GM21576 (cell line): ENCODE measurements around the gene CLASP1.
"Not testable (repeated sequence)": the region's sequence is repeated elsewhere in the genome, so short reads cannot be mapped to it uniquely, and the experiment has no call there.

ENCODE experiments used
- ATAC-seq: cut with Tn5 transposase; IDR thresholded peaks from one replicate; pipeline ENCODE4 v1.9.1; 2021; ENCODE audit warnings: mild to moderate bottlenecking, moderate library complexity; ENCODE audit not compliant: unreplicated experiment

The CLASP1 gene

DNA sequence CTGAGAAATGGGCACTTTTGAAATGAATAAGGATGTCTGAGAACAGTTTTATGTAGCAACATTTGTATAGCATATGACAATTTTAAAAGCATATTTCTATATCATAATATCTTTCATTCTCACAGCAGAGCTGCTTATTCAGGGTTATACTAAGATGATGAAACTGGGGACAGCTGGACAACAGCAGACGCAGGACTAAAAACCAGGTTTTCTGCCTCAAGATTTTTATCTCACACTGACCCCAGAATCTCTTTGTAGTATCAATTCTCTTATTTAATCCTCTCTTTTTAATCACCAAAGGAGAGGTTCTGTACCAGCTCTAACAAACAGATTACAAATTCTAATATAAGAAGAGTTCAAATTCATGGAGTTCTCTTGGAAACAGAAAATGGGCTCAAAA, 290.1 kb downstream of the CLASP1 start:
- ATAC-seq = no peak

DNA sequence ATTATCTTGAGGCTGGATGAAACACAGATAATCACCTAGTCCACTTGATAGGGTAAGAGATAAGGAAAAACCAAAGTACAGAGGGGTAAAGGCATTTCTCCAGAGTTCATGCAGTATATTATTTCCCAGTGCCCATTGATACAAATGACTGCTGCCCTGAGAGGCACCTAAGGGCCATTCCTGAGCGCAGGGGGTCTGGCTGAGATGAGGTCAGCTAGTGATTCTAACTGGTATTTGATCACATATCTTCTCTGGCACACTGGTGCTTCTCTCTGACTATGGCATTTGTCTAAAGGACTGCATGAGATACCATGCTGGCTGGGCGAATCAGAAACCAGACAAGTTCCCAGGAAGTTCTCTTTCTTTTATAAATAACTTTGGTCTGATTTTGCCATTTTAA, 291.0 kb downstream of the CLASP1 start:
- ATAC-seq = no peak

DNA sequence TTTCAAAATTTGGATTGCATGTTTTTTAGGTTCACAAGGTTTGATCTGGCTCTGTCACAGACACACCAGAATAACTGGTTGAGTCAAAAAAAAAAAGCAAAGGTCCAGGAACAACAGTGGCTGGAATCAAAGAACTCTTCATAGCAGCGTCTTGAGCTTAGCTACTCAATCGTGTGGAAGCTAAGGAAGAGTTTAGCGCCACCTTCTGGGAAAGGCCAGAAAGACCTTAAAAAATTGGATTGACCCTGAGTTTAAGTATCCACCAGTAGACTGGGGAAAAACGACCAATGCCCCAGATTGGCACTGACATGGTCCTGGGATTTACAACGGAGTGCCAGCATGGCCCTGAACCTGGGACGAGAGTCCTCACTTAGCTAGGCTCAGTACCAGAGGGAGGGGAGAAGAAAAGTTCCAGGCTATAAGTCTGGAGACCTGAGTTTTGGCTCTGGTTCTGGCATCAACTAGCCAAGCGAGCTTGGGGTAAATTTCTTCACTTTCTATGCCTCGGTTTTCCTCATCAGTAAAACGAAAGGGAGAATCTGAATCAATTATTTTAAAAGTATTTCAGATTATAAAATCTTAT, 293.1 kb downstream of the CLASP1 start:
- ATAC-seq = no peak

DNA sequence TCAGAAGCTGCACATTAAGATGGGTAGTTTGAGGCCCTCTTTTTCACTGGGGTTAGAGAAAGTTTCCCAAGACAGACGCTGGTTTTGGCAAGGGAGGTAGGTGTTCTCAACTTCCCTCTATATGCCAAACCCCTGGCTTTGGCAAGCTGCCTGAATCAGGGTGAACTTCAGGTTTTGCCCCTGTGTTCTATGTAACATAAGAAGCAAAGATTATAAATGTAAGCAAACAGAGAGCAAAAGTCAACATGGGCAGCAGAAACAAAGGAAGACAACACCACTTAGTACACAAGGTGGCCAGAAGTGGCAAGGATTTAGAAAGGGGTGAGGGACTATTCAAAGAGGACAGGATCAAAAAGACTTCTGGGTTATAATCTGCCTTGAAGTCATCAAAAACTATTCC, 293.8 kb downstream of the CLASP1 start:
- ATAC-seq = no peak

DNA sequence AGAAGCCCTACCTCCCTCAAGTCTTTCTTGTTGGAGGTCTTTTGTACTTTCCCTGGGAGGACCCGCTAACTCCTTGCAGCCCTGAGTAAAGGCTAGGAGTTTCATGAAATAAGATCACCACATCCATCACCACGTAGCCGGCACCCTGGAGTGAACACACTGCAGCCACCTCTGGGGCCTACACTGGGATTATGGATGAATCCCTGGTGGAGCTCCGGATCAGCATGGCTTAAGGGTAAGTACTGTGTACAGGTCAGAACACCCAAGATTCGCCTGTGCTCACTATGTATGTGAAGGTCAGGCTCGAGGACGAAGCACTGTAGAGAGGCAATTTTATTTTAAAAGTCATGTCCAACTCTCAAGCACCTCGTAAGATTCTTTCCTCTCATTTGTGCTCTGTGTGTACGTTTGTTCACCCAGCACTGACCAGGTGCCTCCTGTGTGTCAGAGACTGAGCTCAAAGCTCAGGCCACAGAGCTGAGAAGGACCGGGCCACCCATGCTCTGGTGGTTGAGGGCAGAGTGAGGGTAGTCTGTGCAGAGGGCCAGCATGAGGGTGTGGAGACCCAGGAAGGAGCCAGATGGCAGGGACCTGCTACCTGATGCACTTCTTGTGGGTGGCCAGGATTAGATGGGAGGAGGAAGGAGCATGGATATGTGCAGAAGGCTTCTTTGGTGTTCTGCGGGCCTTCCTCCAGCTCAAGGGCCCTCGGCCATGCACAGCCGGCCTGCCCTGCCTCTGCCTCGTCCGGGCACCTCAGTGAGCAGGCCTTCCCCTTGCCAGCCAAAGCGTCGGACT, 297.5 kb downstream of the CLASP1 start:
- no peak for ATAC-seq

DNA sequence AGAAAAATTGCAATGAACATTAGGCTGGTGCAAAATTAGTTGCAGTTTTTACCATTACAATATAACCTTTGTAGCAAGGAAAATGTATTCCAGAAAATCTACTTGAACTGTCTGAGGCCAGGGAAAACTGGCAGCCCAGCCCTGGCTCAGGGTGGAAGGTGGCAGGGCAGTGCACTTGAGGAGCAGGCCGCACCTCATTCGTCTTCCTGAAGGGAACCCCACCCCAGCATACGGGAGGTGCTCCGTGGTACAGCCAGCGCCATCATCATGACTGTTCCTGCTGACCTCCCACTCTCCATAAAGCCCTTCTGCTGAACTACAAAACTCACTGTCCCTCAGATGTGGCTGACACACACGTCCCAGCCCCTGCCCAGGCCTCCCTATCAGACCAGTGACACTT, 298.4 kb downstream of the CLASP1 start:
- ATAC-seq = no peak

DNA sequence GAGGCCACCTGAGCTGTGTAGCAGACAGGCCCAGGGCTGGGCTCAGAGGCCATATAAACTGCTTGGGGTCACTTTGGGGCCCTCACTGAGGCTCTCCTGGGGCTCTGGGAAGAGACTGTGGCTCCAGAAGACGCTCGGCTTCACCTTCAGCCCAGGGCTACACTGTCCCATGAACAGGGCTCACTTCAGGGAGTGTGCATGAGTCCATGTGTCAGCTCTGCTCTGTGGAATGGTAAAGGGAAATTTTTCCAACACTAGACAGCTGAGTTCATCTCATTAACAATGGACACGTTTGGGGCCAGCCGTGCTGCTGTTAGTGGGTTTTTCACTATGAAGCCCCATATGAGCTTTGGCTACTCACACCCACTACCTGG, 298.9 kb downstream of the CLASP1 start:
- no peak for ATAC-seq

DNA sequence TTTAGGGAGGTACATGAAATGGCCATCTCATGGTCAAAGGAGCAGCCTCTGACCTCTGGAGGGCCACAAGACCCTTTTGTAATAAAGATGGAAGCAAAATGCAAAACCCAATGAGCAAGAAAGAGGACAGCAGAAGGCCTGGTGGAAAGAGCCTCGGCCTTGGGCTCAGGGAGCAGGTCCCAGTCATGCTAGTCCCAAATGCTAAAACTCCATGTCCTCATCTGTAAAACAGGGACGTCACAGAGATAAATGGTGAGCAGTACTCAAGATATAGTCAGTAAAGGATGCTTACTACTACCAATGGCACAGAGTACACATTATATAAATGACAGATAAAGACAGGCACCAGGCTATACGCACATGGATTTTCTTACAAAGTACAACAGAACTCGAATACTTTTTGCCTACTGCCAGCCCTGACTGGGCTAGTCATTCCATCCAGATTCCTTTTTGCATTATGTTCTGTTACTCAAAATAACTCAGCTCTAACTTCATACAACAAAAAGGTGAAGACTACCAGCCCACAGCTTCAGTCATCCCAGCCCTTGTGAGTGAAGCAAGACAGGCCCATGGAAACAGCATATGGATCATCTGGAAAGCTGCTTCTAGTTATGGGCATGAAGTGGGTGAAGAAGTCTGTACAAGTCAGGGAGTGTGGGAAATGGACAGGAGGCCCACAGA, 299.4 kb downstream of the CLASP1 start:
- no peak for ATAC-seq

DNA sequence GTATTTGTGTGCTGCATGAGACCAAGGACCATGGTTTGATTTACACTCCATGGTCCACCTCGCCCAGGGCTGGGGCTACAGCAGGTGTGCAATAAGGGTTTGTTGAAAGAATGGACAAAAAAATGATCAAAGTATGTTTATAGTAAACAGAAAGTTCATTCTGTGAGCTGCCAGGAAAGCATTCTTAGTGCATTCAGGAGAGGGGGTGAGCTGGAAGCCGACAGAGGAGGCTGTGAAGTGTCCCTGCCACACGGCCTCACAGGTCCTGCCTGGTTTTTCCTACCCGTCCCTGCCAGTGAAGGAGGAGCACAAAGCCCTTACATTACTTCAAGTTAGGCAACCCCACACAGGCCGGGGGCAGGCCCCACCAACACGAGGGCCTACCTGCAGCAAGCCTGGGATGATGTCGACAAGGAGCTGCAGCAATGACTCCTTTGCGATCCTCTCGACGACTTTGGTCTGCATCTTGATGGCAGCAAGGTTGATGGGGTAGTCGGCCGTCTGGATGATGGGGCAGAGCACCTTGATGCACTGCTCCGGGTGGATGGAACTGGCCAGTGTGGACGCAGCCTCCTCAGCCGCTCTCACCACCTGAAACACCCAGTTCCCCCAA, 301.0 kb downstream of the CLASP1 start:
- no peak for ATAC-seq

DNA sequence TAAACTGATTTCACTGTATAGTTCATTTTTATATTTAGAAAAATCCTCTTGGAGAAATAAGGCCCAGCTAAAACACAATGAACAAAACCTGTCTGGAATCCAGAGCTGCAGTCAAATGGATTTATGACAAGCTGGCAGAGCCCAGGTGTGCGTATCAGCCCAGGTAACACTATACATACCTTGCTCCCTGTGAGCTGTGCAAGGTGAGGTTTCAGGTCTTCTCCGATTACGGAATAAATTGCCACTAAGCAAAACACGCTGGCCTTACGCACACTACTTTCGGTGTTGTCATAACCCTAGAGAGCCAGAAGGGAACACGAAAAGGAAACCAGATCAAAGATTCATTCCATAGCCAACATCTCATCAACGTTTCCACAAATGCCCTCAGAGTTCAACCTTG, 302.4 kb downstream of the CLASP1 start:
- no peak for ATAC-seq

DNA sequence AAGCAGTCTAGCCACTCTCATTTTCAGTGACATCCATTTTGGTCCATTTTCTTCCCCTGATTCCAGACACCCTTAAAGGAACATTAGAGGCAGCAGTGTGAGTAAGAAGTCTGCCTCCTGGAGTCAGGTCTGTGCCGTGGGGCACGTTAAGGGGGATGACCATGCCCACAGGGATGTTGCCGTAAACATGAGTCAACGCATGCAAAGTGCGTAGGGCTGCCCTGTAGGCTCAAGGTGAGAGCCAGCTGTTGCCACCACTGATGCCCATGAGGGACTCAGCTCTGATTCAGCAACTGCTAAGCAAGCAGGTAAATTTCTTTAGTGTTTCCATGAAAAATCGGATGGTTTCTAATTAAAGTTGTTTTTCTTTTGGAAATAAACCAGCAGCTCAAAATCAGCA, 302.9 kb downstream of the CLASP1 start:
- ATAC-seq = no peak

DNA sequence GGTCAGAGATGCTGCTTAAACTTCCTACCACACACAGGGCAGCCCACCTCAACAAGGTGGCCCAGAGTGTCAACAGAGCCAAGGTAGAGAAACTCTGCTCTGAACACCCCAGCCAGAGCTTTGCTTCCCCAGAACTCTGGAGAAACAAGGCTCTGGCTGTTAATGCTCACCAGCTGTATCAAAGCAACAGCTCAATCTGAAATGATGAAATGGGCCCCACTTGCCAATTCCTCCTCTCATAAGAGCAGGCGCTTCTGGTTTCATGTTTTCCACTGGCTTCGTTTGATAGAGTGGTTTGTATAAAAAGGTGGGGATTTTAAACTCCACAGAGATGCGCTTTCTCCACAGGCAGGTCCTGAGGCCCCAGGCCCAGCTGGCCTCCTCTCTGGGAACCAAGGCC, 303.4 kb downstream of the CLASP1 start:
- ATAC-seq = no peak

DNA sequence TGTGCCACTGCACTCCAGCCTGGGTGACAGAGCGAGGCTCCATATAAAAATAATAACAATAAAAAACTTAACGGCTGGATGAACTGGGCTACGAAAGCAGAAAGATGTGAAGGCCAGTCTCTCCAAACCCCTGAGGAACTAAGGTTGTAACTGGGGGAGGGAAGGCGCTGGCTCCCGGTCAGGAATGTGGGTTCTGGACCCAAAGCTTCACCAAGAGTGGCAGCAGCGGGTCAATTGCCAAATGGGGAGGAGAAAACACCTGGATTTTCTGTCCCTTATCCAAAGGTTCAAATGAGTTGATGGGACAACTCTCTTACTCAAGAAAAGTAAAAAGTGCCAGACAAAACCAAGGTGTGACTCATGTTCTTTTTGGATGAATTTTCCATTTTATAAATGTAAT, 304.2 kb downstream of the CLASP1 start:
- no peak for ATAC-seq

DNA sequence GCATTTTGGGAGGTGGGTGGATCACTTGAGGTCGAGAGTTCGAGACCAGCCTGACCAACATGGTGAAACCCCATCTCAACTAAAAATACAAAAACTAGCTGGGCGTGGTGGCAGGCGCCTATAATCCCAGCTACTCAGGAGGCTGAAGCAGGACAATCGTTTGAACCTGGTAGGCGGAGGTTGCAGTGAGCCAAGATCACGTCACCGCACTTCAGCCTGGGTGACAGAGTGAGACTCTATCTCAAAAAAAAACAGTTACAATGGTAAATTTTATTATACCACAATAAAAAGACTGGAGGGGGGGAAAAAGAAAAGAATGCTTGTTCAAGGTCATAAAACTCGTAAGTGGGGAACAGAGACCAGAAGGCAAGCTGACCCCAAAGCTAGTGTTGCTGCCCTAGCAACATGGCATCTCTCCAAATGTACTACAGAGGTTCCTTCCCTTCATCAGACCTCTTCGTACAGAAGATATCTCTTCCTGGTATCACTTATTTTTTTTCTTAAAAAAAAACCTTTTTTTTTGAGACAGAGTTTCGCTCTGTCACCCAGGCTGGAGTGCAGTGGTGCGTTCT, 305.3 kb downstream of the CLASP1 start:
- not testable (repeated sequence) for ATAC-seq

DNA sequence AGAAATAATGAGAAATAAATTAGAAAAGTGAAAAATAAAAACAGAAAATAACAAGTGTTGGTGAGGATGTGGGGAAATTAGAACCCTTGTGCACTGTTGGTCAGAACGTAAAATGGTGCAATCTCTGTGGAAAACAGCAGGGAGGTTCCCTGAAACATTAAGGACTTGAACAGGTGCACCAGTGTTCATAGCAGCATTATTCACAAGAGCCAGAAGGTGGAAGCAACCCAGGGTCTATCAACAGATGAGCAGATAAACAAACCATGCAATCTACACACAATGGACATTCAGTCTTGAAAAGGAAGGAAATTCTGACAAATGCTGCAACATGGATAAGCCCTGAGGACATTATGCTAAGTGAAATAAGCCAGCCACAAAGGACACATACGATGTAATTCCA, 306.1 kb downstream of the CLASP1 start:
- no peak for ATAC-seq

DNA sequence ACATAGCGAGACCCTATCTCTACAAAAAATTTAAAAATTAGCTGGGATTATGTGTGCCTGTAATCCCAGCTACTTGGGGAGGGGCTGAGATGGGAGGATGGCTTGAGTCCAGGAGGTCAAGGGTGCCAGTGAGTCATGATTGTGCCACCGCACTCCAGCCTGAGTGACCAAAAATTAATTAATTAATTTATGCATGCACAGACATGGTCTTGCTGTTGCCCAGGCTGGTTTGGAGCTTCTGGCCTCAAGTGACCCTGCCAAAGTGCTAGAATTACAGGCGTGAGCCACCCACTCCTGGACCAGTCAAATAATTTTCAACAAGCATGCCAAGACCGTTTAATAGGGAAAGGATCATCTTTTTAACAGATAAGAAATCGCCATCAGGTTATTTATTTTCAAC, 306.5 kb downstream of the CLASP1 start:
- ATAC-seq = no peak

DNA sequence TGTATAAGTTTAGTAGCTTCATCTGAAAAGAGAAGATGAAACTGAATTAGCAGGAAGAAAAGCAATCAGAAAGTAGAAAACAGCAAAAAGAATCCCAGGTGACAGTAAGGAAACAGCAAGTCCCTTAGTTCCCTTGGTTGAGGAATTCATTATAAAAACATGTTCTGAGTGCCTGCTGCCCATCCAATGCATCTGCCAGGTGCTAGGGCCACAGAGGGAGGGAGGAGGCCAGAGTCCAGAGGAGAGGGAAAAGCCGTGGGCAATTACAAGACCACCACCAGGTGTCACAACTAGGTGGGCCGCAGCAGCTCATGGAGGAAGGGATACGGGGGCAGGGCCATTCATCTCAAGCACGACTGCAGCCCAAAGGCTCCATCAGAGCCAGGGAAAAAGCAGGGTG, 308.3 kb downstream of the CLASP1 start:
- no peak for ATAC-seq

DNA sequence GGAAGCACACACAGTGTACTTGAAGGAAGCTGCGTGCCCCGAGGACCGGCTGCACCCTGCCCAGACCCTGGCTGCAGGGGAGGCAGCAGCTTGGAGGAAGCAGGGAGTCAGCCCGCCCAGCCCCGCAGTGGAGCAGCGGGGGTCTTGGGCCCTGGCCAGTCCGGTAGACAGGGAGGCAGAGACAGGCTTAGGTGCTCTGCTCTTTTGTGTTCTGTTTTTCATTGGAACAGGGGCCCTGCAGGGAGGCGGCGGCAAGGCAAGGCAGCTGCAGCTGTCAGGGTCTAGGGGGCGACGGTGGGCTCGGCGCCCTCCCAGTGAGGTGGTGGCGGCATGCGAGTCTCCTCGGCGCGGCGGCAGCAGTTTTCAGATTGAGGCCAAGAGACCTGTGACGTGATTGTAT, 311.0 kb downstream of the CLASP1 start:
- ATAC-seq = no peak

DNA sequence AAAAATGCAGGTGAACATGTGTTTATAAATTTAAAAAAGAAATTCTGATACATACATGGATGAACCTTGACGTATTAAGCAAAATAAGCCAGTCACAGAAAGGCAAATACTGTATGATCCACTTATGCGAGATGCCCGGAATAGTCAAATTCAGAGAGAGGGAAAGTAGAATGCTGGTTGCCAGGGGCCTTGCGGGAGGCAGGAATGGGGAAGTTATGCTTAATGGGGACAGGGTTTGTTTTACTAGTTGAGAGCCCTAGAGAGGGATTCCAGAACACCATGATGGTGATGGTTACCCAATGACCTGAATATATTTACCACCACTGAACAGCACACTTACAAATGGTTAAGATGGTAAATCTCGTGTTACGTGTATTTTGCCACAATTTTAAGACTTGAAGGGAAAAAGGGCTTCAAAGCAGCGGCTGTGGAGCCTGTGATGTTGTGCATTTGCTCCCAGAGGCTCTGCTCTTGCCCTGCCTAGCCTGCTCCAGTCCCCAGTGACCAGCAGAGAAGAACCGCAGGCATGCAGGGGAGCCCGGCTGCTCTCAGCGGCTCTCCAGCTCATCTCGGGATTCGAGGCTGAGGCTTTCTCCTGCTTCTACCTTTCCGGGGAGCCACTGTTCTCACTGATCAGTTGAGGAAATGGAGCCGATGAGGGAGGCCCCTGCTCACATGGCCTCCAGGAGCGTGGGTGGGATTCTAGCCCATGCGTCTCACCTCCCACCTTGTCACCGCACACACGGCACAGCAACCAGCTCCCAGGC, 312.6 kb downstream of the CLASP1 start:
- no peak for ATAC-seq

DNA sequence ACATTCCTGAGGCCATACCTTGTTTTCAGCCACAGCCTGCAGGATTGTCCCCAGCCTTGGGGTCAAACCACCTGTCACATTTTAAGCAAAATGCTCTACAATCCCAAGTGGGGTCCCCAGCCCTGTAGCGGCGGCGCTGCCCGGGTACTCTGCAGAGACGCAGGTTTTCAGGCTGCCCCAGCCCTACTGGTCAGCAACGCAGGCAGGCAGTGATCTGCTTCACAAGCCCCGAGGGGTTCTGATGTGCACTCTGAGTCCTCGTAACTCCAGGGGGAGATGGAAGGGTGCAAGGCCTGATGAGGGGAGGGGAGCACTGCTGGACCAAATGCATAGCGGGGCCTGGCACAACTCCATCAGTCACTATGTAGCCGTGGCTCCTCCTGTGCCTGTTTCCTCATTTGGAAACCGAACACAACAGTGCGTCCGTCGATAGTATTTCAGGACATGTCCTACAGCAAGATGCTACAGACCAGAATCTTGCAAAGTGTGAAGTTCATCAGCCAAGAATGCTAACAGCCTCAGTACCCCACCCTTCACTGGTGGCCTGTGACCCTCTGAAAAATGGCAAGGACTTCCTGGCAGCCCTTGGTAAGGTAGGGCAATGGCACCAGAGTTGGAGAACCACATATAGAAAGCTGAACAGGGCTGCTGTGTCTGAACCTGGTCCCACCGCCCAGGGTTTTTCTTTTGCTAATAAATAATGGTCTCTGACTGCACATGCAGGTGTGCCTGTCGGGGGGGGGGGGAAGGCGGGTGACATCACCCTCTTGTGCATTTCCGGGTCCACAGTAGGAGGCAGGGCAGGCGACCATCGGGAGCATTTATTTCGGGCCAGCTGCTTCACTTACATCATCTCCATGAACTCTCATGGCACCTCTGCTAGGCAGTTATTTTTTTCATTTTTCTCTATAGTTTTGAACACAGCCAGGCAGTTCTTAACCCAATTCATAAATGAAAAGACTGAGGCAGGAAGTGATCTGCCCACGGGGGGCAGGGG, 313.7 kb downstream of the CLASP1 start:
- ATAC-seq = no peak
